Ramos (cell line): ENCODE measurements around the gene MPV17.
"Not testable (repeated sequence)": the region's sequence is repeated elsewhere in the genome, so short reads cannot be mapped to it uniquely, and the experiment has no call there.

Source experiments
- in situ Hi-C: fragments of 300-500 bp; cut with MboI; formaldehyde crosslinking; loops from one replicate; pipeline ENCODE4 v1.14.3; 2022; ENCODE audit warnings: low sequenced_read_pairs; ENCODE audit not compliant: unreplicated experiment

Gene MPV17

GRCh38 chr2:27272537-27273522 is 50.1 kb downstream of the MPV17 start:
- in situ Hi-C loops = not testable (repeated sequence)

- in situ Hi-C loops = no loop called here
Observed at GRCh38 chr2:27271631-27272340, 51.1 kb downstream of the MPV17 start.

GRCh38 chr2:27270670-27271069 is 52.2 kb downstream of the MPV17 start:
- in situ Hi-C loops = no loop called here

GRCh38 chr2:27270131-27270530 is 52.8 kb downstream of the MPV17 start:
- in situ Hi-C loops = no loop called here

GRCh38 chr2:27268296-27268695 is 54.6 kb downstream of the MPV17 start:
- in situ Hi-C loops = not testable (repeated sequence)

GRCh38 chr2:27265536-27265870 is 57.4 kb downstream of the MPV17 start:
- in situ Hi-C loops = no loop called here

- in situ Hi-C loops = no loop called here
Observed at GRCh38 chr2:27264753-27265535, 58.0 kb downstream of the MPV17 start.

GRCh38 chr2:27264253-27264752 is 58.6 kb downstream of the MPV17 start:
- in situ Hi-C loops = no loop called here

GRCh38 chr2:27263287-27264252 is 59.3 kb downstream of the MPV17 start:
- in situ Hi-C loops = no loop called here

- in situ Hi-C loops = no loop called here
Observed at GRCh38 chr2:27262379-27263286, 60.3 kb downstream of the MPV17 start, which contains the start of gene SLC30A3. Gene SLC30A3 (minus strand): TSS chr2:27263047. CDS start chr2:27262906, 141 bp downstream.

- in situ Hi-C loops = no loop called here
Observed at GRCh38 chr2:27261926-27262298, 61.0 kb downstream of the MPV17 start.

- in situ Hi-C loops = no loop called here
Observed at GRCh38 chr2:27261241-27261925, 61.5 kb downstream of the MPV17 start.
